SK-N-SH (cell line): ENCODE data around the gene YWHAH. TPM values are rescaled to one million over a fixed set of nuclear protein-coding genes. Genes with fewer than 3 reads are reported as not detected.

Source experiments
- CTCF ChIA-PET: fragments of 300-600, 350-600 bp; formaldehyde crosslinking; extraction: SDS; loops from one replicate; lab custom pipeline; 2021; lab: Yijun Ruan, JAX
- POLR2A ChIA-PET: fragments of 350-600 bp; sonication (Branson Sonifier 250); formaldehyde crosslinking; extraction: SDS; loops from one replicate; lab custom pipeline; 2020; ENCODE audit warnings: antibody characterized with exemption, inconsistent platforms; lab: Yijun Ruan, JAX
- DNase-seq: peaks from one replicate; pipeline ENCODE4 v3.0.0; 2012
- H2AFZ ChIP-seq: fragments of 200-600 bp; sonication (generic); 2 replicates; pipeline ENCODE4 v1.8.1; 2016; ENCODE audit warnings: antibody characterized with exemption, mild to moderate bottlenecking, low read depth
- H3F3A ChIP-seq: fragments of 200-600 bp; sonication (generic); replicated peaks from 2 replicates; pipeline ENCODE3; 2016; ENCODE audit warnings: antibody characterized with exemption, mild to moderate bottlenecking; ENCODE audit not compliant: insufficient read depth
- H3K27ac ChIP-seq, 2 experiments: fragments of 200-500 bp in 1 of 2; fragments of 200-600 bp in 1 of 2; sonication (Bioruptor generic) in 1 of 2; sonication (generic), shearing (Covaris generic) in 1 of 2; 2 replicates each; pipeline versions ENCODE4 v1.5.1 to v1.6.1; 2014 to 2016; ENCODE audit warnings: low read depth in 2 of 2, inconsistent platforms in 1 of 2, low read length in 1 of 2, mild to moderate bottlenecking in 1 of 2, mixed read lengths in 1 of 2
- H3K27me3 ChIP-seq: fragments of 200-600 bp; sonication (generic), shearing (Covaris generic); 2 replicates; pipeline ENCODE4 v1.6.1; 2016; ENCODE audit warnings: mixed run types; ENCODE audit not compliant: insufficient read depth
- H3K36me3 ChIP-seq, 2 experiments: fragments of 200-500 bp in 1 of 2; fragments of 200-600 bp in 1 of 2; sonication (Bioruptor generic) in 1 of 2; sonication (generic) in 1 of 2; replicated peaks in 1 of 2; 2 replicates each; pipeline versions ENCODE3 to v1.5.1; 2014 to 2016; ENCODE audit warnings: low read length in 1 of 2, mild to moderate bottlenecking in 1 of 2; ENCODE audit not compliant: insufficient read depth in 2 of 2, control insufficient read depth in 1 of 2
- H3K4me1 ChIP-seq, 2 experiments: fragments of 200-500 bp in 1 of 2; fragments of 200-600 bp in 1 of 2; sonication (Bioruptor generic) in 1 of 2; sonication (generic), shearing (Covaris generic) in 1 of 2; 2 replicates each; pipeline versions ENCODE4 v1.5.1 to v1.6.1; 2014 to 2016; ENCODE audit warnings: low read depth in 1 of 2, low read length in 1 of 2, mixed run types in 1 of 2; ENCODE audit not compliant: insufficient read depth in 2 of 2, control insufficient read depth in 1 of 2
- H3K4me2 ChIP-seq: fragments of 200-600 bp; sonication (generic), shearing (Covaris generic); 2 replicates; pipeline ENCODE4 v1.6.1; 2017; ENCODE audit warnings: mixed run types
- H3K4me3 ChIP-seq, 2 experiments: fragments of 200-500 bp in 1 of 2; fragments of 200-600 bp in 1 of 2; sonication (Bioruptor generic) in 1 of 2; sonication (generic), shearing (Covaris generic) in 1 of 2; 2 replicates each; pipeline versions ENCODE4 v1.5.1 to v1.8.1; 2014 to 2016; ENCODE audit warnings: low read depth in 2 of 2, inconsistent platforms in 1 of 2, low read length in 1 of 2, mild to moderate bottlenecking in 1 of 2, mixed read lengths in 1 of 2, moderate library complexity in 1 of 2
- H3K79me2 ChIP-seq: fragments of 200-600 bp; sonication (generic); 2 replicates; pipeline ENCODE4 v1.8.1; 2017; ENCODE audit warnings: mild to moderate bottlenecking; ENCODE audit not compliant: insufficient read depth
- H3K9ac ChIP-seq: fragments of 200-600 bp; sonication (generic); 2 replicates; pipeline ENCODE4 v1.6.1; 2017; ENCODE audit warnings: mixed run types
- H3K9me2 ChIP-seq: fragments of 200-600 bp; sonication (generic); 2 replicates; pipeline ENCODE4 v1.6.1; 2017; ENCODE audit warnings: mixed run types
- H3K9me3 ChIP-seq: fragments of 200-600 bp; sonication (generic); 2 replicates; pipeline ENCODE4 v1.6.1; 2017; ENCODE audit warnings: mixed run types, mild to moderate bottlenecking, moderate library complexity
- H4K20me1 ChIP-seq: fragments of 200-600 bp; sonication (generic); 2 replicates; pipeline ENCODE4 v1.6.1; 2017; ENCODE audit warnings: mild to moderate bottlenecking, mixed run types; ENCODE audit not compliant: insufficient read depth
- EP300 ChIP-seq, 2 experiments: IDR thresholded peaks; 2 replicates each; pipeline versions ENCODE4 v1.4.0 to v1.6.1; 2012; ENCODE audit warnings: borderline replicate concordance in 1 of 2, low read depth in 1 of 2, low read length in 1 of 2
- EZH2phosphoT487 ChIP-seq: fragments of 200-600 bp; sonication (generic); IDR thresholded peaks from 2 replicates; pipeline ENCODE4 v1.6.1; 2017; ENCODE audit warnings: low read depth, mixed run types, mild to moderate bottlenecking, antibody characterized with exemption, moderate library complexity, borderline replicate concordance
- FOSL2 ChIP-seq: IDR thresholded peaks from 2 replicates; pipeline ENCODE4 v1.4.0; 2012; ENCODE audit warnings: low read depth, mild to moderate bottlenecking, moderate library complexity, borderline replicate concordance
- FOXJ3 ChIP-seq: sonication (generic); formaldehyde crosslinking; IDR thresholded peaks from 2 replicates; pipeline ENCODE4 v1.5.1; 2020; ENCODE audit warnings: mild to moderate bottlenecking, missing genetic modification reagents
- FOXM1 ChIP-seq: IDR thresholded peaks from 2 replicates; pipeline ENCODE4 v1.4.0; 2012; ENCODE audit warnings: low read depth, mild to moderate bottlenecking
- GATA2 ChIP-seq: sonication (generic); formaldehyde crosslinking; IDR thresholded peaks from 2 replicates; pipeline ENCODE4 v1.5.0; 2020; ENCODE audit warnings: mild to moderate bottlenecking, missing genetic modification reagents
- JUND ChIP-seq: IDR thresholded peaks from 2 replicates; pipeline ENCODE4 v1.4.0; 2012
- MEF2A ChIP-seq: IDR thresholded peaks from 2 replicates; pipeline ENCODE4 v1.4.0; 2012; ENCODE audit warnings: low read depth, borderline replicate concordance
- NRF1 ChIP-seq: IDR thresholded peaks from 2 replicates; pipeline ENCODE4 v1.6.1; 2012; ENCODE audit warnings: low read depth, mild to moderate bottlenecking, low read length
- PBX3 ChIP-seq: IDR thresholded peaks from 2 replicates; pipeline ENCODE4; 2012
- POLR2AphosphoS5 ChIP-seq: IDR thresholded peaks from 2 replicates; pipeline ENCODE4 v1.6.1; 2012; ENCODE audit warnings: low read depth, low read length
- RAD21 ChIP-seq: IDR thresholded peaks from 2 replicates; pipeline ENCODE4 v1.6.1; 2012; ENCODE audit warnings: mild to moderate bottlenecking, low read length
- RCOR1 ChIP-seq: fragments of 150-350 bp; IDR thresholded peaks from 2 replicates; pipeline ENCODE4 v1.6.1; 2017; ENCODE audit warnings: antibody characterized with exemption, low read length
- SMC3 ChIP-seq: IDR thresholded peaks from 2 replicates; pipeline ENCODE4 v1.6.1; 2012; ENCODE audit warnings: low read depth, low read length, improper control_type of control experiment
- TCF12 ChIP-seq: IDR thresholded peaks from 2 replicates; pipeline ENCODE4 v1.4.0; 2012
- TEAD4 ChIP-seq: IDR thresholded peaks from 2 replicates; pipeline ENCODE4 v1.4.0; 2012; ENCODE audit warnings: mild to moderate bottlenecking, borderline replicate concordance; ENCODE audit not compliant: insufficient read depth
- ZBTB33 ChIP-seq: IDR thresholded peaks from 2 replicates; pipeline ENCODE4 v1.4.0; 2012; ENCODE audit warnings: low read depth, borderline replicate concordance
- WGBS: methylation state at CpG from one replicate; pipeline ENCODE4 v1.1.6; 2017; ENCODE audit warnings: low lambda C conversion rate; 5-methylcytosine and 5-hydroxymethylcytosine counted together
- polyA plus RNA-seq, 3 experiments: library from polyadenylated mRNA; depleted of rRNA; stranded (reverse); fragments of >200 nt; gene quantifications; 2 replicates each; pipeline ENCODE4 v1.2.3, GENCODE V29; 2012
- TF ChIP-seq, protein P1 (sequence below): IDR thresholded peaks from 2 replicates; pipeline ENCODE4 v1.4.0; 2012; ENCODE audit warnings: low read depth
- TF ChIP-seq, protein P2 (sequence below): fragments of 150-350 bp; IDR thresholded peaks from 2 replicates; pipeline ENCODE4 v1.6.1; 2017; ENCODE audit warnings: antibody characterized with exemption, low read length, low read depth, borderline replicate concordance

YWHAH gene
- polyA plus RNA-seq, 1 of the 3 experiments (the other 2 are of a cell fraction): 102 TPM

GRCh38 chr22:32000181-32000580, 55.8 kb downstream of the YWHAH start (continued):
- TF ChIP-seq ZBTB33: no peak
- TF ChIP-seq POLR2AphosphoS5: no peak
- TF ChIP-seq, protein P1, sequence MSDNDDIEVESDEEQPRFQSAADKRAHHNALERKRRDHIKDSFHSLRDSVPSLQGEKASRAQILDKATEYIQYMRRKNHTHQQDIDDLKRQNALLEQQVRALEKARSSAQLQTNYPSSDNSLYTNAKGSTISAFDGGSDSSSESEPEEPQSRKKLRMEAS: no peak
- no peak for TF ChIP-seq RCOR1
- no peak for TF ChIP-seq JUND
- TF ChIP-seq, all 33 proteins: peak for 0

GRCh38 chr22:32005453-32005852, 61.1 kb downstream of the YWHAH start:
- WGBS: no CpG with 5 or more reads among the region's 1 CpG

More at GRCh38 chr22:32005453-32005852, 61.1 kb downstream of the YWHAH start:
- H3F3A ChIP-seq: no peaks in the 10 kb centered on the region
- no peak overlapping the region for H3K9ac ChIP-seq
- no peaks in the 10 kb centered on the region for H3K79me2 ChIP-seq
- H4K20me1 ChIP-seq: no peaks in the 10 kb centered on the region
- H3K4me1 ChIP-seq: no peaks in the 10 kb centered on the region
- ChIA-PET CTCF (no interaction called here), POLR2A (no interaction called here)
- no peaks in the 10 kb centered on the region for H3K36me3 ChIP-seq
- H3K9me2 ChIP-seq: no peaks in the 10 kb centered on the region
- no peaks in the 10 kb centered on the region for H3K27me3 ChIP-seq
- no peak overlapping the region for H3K4me3 ChIP-seq
- no peak overlapping the region for H2AFZ ChIP-seq
- H3K9me3 ChIP-seq: no peaks in the 10 kb centered on the region
- no peak overlapping the region for H3K27ac ChIP-seq
- no peak overlapping the region for H3K4me2 ChIP-seq
- DNase-seq: no peak
- no peak for TF ChIP-seq RAD21
- no peak for TF ChIP-seq FOSL2
- TF ChIP-seq GATA2: no peak
- no peak for TF ChIP-seq TEAD4
- no peak for TF ChIP-seq FOXM1
- no peak for TF ChIP-seq EP300 (IDR thresholded peaks at IDR 0.05; ENCODE audit: borderline replicate concordance in 1 of 2, low read depth in 1 of 2, low read length in 1 of 2)
- TF ChIP-seq, protein P2, sequence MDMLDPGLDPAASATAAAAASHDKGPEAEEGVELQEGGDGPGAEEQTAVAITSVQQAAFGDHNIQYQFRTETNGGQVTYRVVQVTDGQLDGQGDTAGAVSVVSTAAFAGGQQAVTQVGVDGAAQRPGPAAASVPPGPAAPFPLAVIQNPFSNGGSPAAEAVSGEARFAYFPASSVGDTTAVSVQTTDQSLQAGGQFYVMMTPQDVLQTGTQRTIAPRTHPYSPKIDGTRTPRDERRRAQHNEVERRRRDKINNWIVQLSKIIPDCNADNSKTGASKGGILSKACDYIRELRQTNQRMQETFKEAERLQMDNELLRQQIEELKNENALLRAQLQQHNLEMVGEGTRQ: no peak
- no peak for TF ChIP-seq PBX3
- no peak for TF ChIP-seq TCF12
- no peak for TF ChIP-seq MEF2A
- TF ChIP-seq FOXJ3 (CRISPR knock-in tag): no peak
- TF ChIP-seq NRF1: no peak
- no peak for TF ChIP-seq EZH2phosphoT487
- TF ChIP-seq ZBTB33: no peak
- no peak for TF ChIP-seq RCOR1
- no peak for TF ChIP-seq SMC3
